Measurements from ENCODE around the gene YPEL4. TPM values are rescaled to one million over a fixed set of nuclear protein-coding genes. Genes with fewer than 3 reads are reported as not detected.
"Not testable (repeated sequence)": the region's sequence is repeated elsewhere in the genome, so short reads cannot be mapped to it uniquely, and the experiment has no call there.

YPEL4 gene
- total RNA-seq, 1 experiment from 2014 or later: 0.32 TPM

- H3K27me3 ChIP-seq (ENCODE audit: insufficient read depth, low read length); BruUV-seq (replicated peaks); H3K9me2 ChIP-seq (ENCODE audit: insufficient read depth); H2AFZ ChIP-seq (ENCODE audit: low read depth, low read length, poor library complexity, severe bottlenecking); DNase-seq (ENCODE audit: low read depth, low spot score); H3K27ac ChIP-seq (ENCODE audit: low read depth, low read length); H3K4me2 ChIP-seq (ENCODE audit: low read length); ATAC-seq; intact Hi-C loops (cut with micrococcal nuclease); H4K20me1 ChIP-seq (ENCODE audit: insufficient read depth); POLR2A ChIA-PET; H3K4me3 ChIP-seq (replicated peaks in 1 of 2; ENCODE audit: low read depth in 1 of 2, low read length in 2 of 2); H3K4me1 ChIP-seq (ENCODE audit: control insufficient read depth in 1 of 2, insufficient read depth in 2 of 2, low read length in 2 of 2); H3K9ac ChIP-seq (ENCODE audit: low read length); RAD21 ChIA-PET (ENCODE audit: low non-redundant PET in 1 of 2, low total read pairs in 2 of 2, uncharacterized antibody in 2 of 2, unreplicated experiment in 2 of 2); H3K9me3 ChIP-seq (ENCODE audit: control insufficient read depth in 1 of 2, insufficient read depth in 1 of 2, low read depth in 1 of 2, low read length in 2 of 2); CTCF ChIA-PET: not testable (repeated sequence)
- H3K36me3 ChIP-seq (ENCODE audit: control insufficient read depth in 1 of 2, insufficient read depth in 2 of 2, low read length in 2 of 2): peaks cover 42 to 51% of the 10 kb centered on the region in 2 experiments
- peaks cover 29% of the 10 kb centered on the region for H3K79me2 ChIP-seq (ENCODE audit: insufficient read depth, low read length)
Measured at GRCh38 chr11:57690474-57690873, 40.8 kb upstream of the YPEL4 start.

- Histone ChIP-seq H3K27me3 (ENCODE audit: insufficient read depth, low read length) (no peaks in the 10 kb centered on the region), H3K79me2 (ENCODE audit: insufficient read depth, low read length) (peaks cover 89% of the 10 kb centered on the region), H3K9me3 (ENCODE audit: control insufficient read depth in 1 of 2, insufficient read depth in 1 of 2, low read depth in 1 of 2, low read length in 2 of 2) (no peaks in the 10 kb centered on the region), H3K4me2 (ENCODE audit: low read length) (no peak overlapping the region), H3K27ac (ENCODE audit: low read depth, low read length) (no peak overlapping the region), H3K36me3 (ENCODE audit: control insufficient read depth in 1 of 2, insufficient read depth in 2 of 2, low read length in 2 of 2) (peaks cover 36 to 38% of the 10 kb centered on the region in 2 experiments; a peak in 3 of 4 replicates), H3K4me3 (replicated peaks in 1 of 2; ENCODE audit: low read depth in 1 of 2, low read length in 2 of 2) (no peak overlapping the region), H2AFZ (ENCODE audit: low read depth, low read length, poor library complexity, severe bottlenecking) (no peak overlapping the region), H4K20me1 (ENCODE audit: insufficient read depth) (peaks cover 4% of the 10 kb centered on the region; the same call in 1 of the 2 replicates), H3K9ac (ENCODE audit: low read length) (no peak overlapping the region), H3K9me2 (ENCODE audit: insufficient read depth) (no peaks in the 10 kb centered on the region), H3K4me1 (ENCODE audit: control insufficient read depth in 1 of 2, insufficient read depth in 2 of 2, low read length in 2 of 2) (peaks cover 0 to 6% of the 10 kb centered on the region in 2 experiments; a peak in 1 of 4 replicates)
- CTCF ChIA-PET: no interaction called here
- no peak for TF ChIP-seq EZH2phosphoT487 (IDR thresholded peaks at IDR 0.05; ENCODE audit: borderline replicate concordance)
- intact Hi-C loops (cut with micrococcal nuclease): no loop called here
- RAD21 ChIA-PET (ENCODE audit: low non-redundant PET in 1 of 2, low total read pairs in 2 of 2, uncharacterized antibody in 2 of 2, unreplicated experiment in 2 of 2): no interaction called here
- BruUV-seq (replicated peaks): no TSS peak
- DNase-seq (ENCODE audit: low read depth, low spot score) (no peak), ATAC-seq (no peak)
- POLR2A ChIA-PET: no interaction called here
Measured at GRCh38 chr11:57681168-57681567, 31.5 kb upstream of the YPEL4 start.

GRCh38 chr11:57680552-57680874, 30.8 kb upstream of the YPEL4 start:
- peaks cover 0 to 6% of the 10 kb centered on the region in 2 experiments; a peak in 1 of 4 replicates for H3K4me1 ChIP-seq (ENCODE audit: control insufficient read depth in 1 of 2, insufficient read depth in 2 of 2, low read length in 2 of 2)
- TF ChIP-seq ELF1 (IDR thresholded peaks at IDR 0.05; ENCODE audit: borderline replicate concordance, low read depth) (no peak), POLR2AphosphoS5 (IDR thresholded peaks at IDR 0.05; ENCODE audit: low read depth, low read length) (no peak), ATF3 (IDR thresholded peaks at IDR 0.05) (no peak), FOSL1 (IDR thresholded peaks at IDR 0.05; ENCODE audit: low read depth) (no peak)
- H2AFZ ChIP-seq (ENCODE audit: low read depth, low read length, poor library complexity, severe bottlenecking): no peak overlapping the region
- ATAC-seq (no peak), DNase-seq (ENCODE audit: low read depth, low spot score) (no peak)
- CTCF ChIA-PET: no interaction called here
- peaks cover 4% of the 10 kb centered on the region; the same call in 1 of the 2 replicates for H4K20me1 ChIP-seq (ENCODE audit: insufficient read depth)
- no peak overlapping the region for H3K27ac ChIP-seq (ENCODE audit: low read depth, low read length)
- H3K9ac ChIP-seq (ENCODE audit: low read length): no peak overlapping the region
- no peaks in the 10 kb centered on the region for H3K27me3 ChIP-seq (ENCODE audit: insufficient read depth, low read length)
- peaks cover 89% of the 10 kb centered on the region for H3K79me2 ChIP-seq (ENCODE audit: insufficient read depth, low read length)
- intact Hi-C loops (cut with micrococcal nuclease): no loop called here
- no peak overlapping the region for H3K4me3 ChIP-seq (replicated peaks in 1 of 2; ENCODE audit: low read depth in 1 of 2, low read length in 2 of 2)
- POLR2A ChIA-PET: no interaction called here
- peaks cover 34 to 36% of the 10 kb centered on the region in 2 experiments; a peak in 3 of 4 replicates for H3K36me3 ChIP-seq (ENCODE audit: control insufficient read depth in 1 of 2, insufficient read depth in 2 of 2, low read length in 2 of 2)
- BruUV-seq (replicated peaks): no TSS peak
- no peaks in the 10 kb centered on the region for H3K9me3 ChIP-seq (ENCODE audit: control insufficient read depth in 1 of 2, insufficient read depth in 1 of 2, low read depth in 1 of 2, low read length in 2 of 2)
- H3K9me2 ChIP-seq (ENCODE audit: insufficient read depth): no peaks in the 10 kb centered on the region
- no peak overlapping the region for H3K4me2 ChIP-seq (ENCODE audit: low read length)
- RAD21 ChIA-PET (ENCODE audit: low non-redundant PET in 1 of 2, low total read pairs in 2 of 2, uncharacterized antibody in 2 of 2, unreplicated experiment in 2 of 2): no interaction called here

All from HCT116 (cell line).